Endothelial cell of umbilical vein (primary cell): ENCODE measurements around the gene ZBTB33. TPM values are rescaled to one million over a fixed set of nuclear protein-coding genes. Genes with fewer than 3 reads are reported as not detected.

Source experiments
- BruUV-seq: library from RNA; stranded (reverse); fragments of 400-500 nt; replicated peaks from 2 replicates; lab custom pipeline; 2021; lab: Mats Ljungman, UMichigan
- CTCF ChIA-PET: fragments of 300-600, 350-600 bp; sonication (Branson Sonifier 250); formaldehyde crosslinking; loops from one replicate; lab custom pipeline; 2021; ENCODE audit warnings: antibody characterized with exemption, inconsistent platforms; lab: Charles Lee
- POLR2A ChIA-PET: fragments of 300-600, 350-600 bp; sonication (Branson Sonifier 250); formaldehyde crosslinking; loops from one replicate; lab custom pipeline; 2021; ENCODE audit warnings: antibody characterized with exemption, inconsistent platforms; lab: Charles Lee
- DNase-seq: peaks from one replicate; pipeline ENCODE4 v3.0.0-alpha.2; 2011; ENCODE audit warnings: low read depth, low spot score
- FAIRE-seq: peaks from 2 replicates; lab custom pipeline; 2011; peaks lifted over from hg19 to GRCh38; lab: Jason Lieb, UNC
- H2AFZ ChIP-seq: 2 replicates; pipeline ENCODE4 v1.6.0; 2012; ENCODE audit warnings: low read depth, low read length, control low read depth, inconsistent platforms
- H3K27ac ChIP-seq: 2 replicates; pipeline ENCODE4 v1.5.1; 2011; ENCODE audit warnings: low read depth, mild to moderate bottlenecking, control low read depth, low read length, moderate library complexity; ENCODE audit not compliant: insufficient read depth
- H3K27me3 ChIP-seq, 2 experiments: 2 replicates each; pipeline versions ENCODE4 v1.6.0 to v1.6.1; 2011; ENCODE audit warnings: low read length in 2 of 2, mixed read lengths in 1 of 2; ENCODE audit not compliant: control insufficient read depth in 2 of 2, insufficient read depth in 2 of 2
- H3K36me3 ChIP-seq, 2 experiments: 2 replicates in 1 of 2; 3 replicates in 1 of 2; pipeline ENCODE4 v1.5.1; 2011; ENCODE audit warnings: low read length in 2 of 2, mild to moderate bottlenecking in 1 of 2, moderate library complexity in 1 of 2; ENCODE audit not compliant: control insufficient read depth in 2 of 2, insufficient read depth in 2 of 2; ENCODE audit errors: extremely low read depth in 1 of 2
- H3K4me1 ChIP-seq: 3 replicates; pipeline ENCODE4 v1.5.1; 2011; ENCODE audit warnings: mild to moderate bottlenecking, low read length; ENCODE audit not compliant: control insufficient read depth, insufficient read depth; ENCODE audit errors: extremely low read depth
- H3K4me2 ChIP-seq: 2 replicates; pipeline ENCODE4 v1.6.1; 2011; ENCODE audit warnings: low read length, control low read depth, mixed read lengths; ENCODE audit not compliant: insufficient read depth
- H3K4me3 ChIP-seq, 3 experiments: fragments of 200-600 bp in 1 of 3; sonication (generic), shearing (Covaris generic) in 1 of 3; replicated peaks in 1 of 3; 2 replicates each; pipeline ENCODE4 v1.5.1; 2011 to 2016; ENCODE audit warnings: control low read depth in 3 of 3, low read length in 3 of 3, mild to moderate bottlenecking in 2 of 3, inconsistent platforms in 1 of 3, low read depth in 1 of 3, moderate library complexity in 1 of 3; ENCODE audit not compliant: insufficient read depth in 1 of 3
- H3K79me2 ChIP-seq: 2 replicates; pipeline ENCODE4 v1.6.0; 2012; ENCODE audit warnings: low read length, inconsistent platforms; ENCODE audit not compliant: control insufficient read depth, insufficient read depth
- H3K9ac ChIP-seq: replicated peaks from 2 replicates; pipeline ENCODE3; 2011; ENCODE audit warnings: low read length, control low read depth; ENCODE audit not compliant: insufficient read depth; ENCODE audit errors: extremely low read depth
- H3K9me1 ChIP-seq: replicated peaks from 3 replicates; pipeline ENCODE4 v1.6.0; 2011; ENCODE audit warnings: mild to moderate bottlenecking, low read length; ENCODE audit not compliant: control insufficient read depth, insufficient read depth; ENCODE audit errors: extremely low read depth
- H3K9me3 ChIP-seq: replicated peaks from 2 replicates; pipeline ENCODE4 v1.5.1; 2012; ENCODE audit warnings: low read length, inconsistent platforms; ENCODE audit not compliant: control insufficient read depth, insufficient read depth
- H4K20me1 ChIP-seq: replicated peaks from 2 replicates; pipeline ENCODE3; 2011; ENCODE audit warnings: mild to moderate bottlenecking, low read length; ENCODE audit not compliant: control insufficient read depth, insufficient read depth; ENCODE audit errors: extremely low read depth
- EZH2 ChIP-seq: IDR thresholded peaks from 2 replicates; pipeline ENCODE4 v1.6.1; 2012; ENCODE audit warnings: borderline replicate concordance, low read depth, mild to moderate bottlenecking, moderate library complexity, low read length, inconsistent platforms; ENCODE audit not compliant: severe bottlenecking
- FOS ChIP-seq: IDR thresholded peaks from 2 replicates; pipeline ENCODE4 v1.6.1; 2011; ENCODE audit warnings: mild to moderate bottlenecking, low read length, moderate library complexity, borderline replicate concordance; ENCODE audit not compliant: insufficient read depth
- GATA2 ChIP-seq: IDR thresholded peaks from 2 replicates; pipeline ENCODE4 v1.7.0; 2011; ENCODE audit warnings: low read depth, mild to moderate bottlenecking, moderate library complexity, mixed read lengths, low read length; ENCODE audit not compliant: insufficient read length, insufficient read depth
- JUN ChIP-seq: IDR thresholded peaks from 2 replicates; pipeline ENCODE4 v1.6.1; 2011; ENCODE audit warnings: borderline replicate concordance, low read depth; ENCODE audit not compliant: insufficient read length, insufficient read depth
- MYC ChIP-seq: IDR thresholded peaks from one replicate; pipeline ENCODE4 v1.6.1; 2011; ENCODE audit warnings: mild to moderate bottlenecking, low read depth, low read length
- POLR2A ChIP-seq: IDR thresholded peaks from 2 replicates; pipeline ENCODE4 v1.6.1; 2012; ENCODE audit warnings: low read depth, mild to moderate bottlenecking, control low read depth, low read length
- POLR2AphosphoS5 ChIP-seq: IDR thresholded peaks from 2 replicates; pipeline ENCODE4 v1.6.1; 2012; ENCODE audit warnings: low read depth, mild to moderate bottlenecking, control low read depth, low read length, moderate library complexity; ENCODE audit not compliant: insufficient read depth
- dilution Hi-C: fragments of 300-500 bp; cut with MboI; formaldehyde crosslinking; loops from one replicate; pipeline ENCODE4 v1.15.0; 2019; ENCODE audit warnings: low sequenced_read_pairs; ENCODE audit not compliant: extremely low pct_ligation_motif_present
- intact Hi-C: fragments of 100-400 bp; cut with micrococcal nuclease; formaldehyde crosslinking; loops from one replicate; pipeline ENCODE4 v1.10.0; 2022
- polyA plus RNA-seq, 4 experiments: library from polyadenylated mRNA; depleted of rRNA in 3 of 4; stranded (reverse) in 3 of 4; unstranded in 1 of 4; fragments of >200 nt; gene quantifications; 2 replicates each; pipeline versions ENCODE4 v1.2.1 to v1.2.3, GENCODE V29; 2011 to 2012; ENCODE audit warnings: missing spikeins in 1 of 4
- total RNA-seq: library from RNA; stranded (reverse); gene quantifications from 2 replicates; pipeline ENCODE4 v1.2.3, GENCODE V29; 2021
- TF ChIP-seq, protein P1 (sequence below), 2 donors: IDR thresholded peaks; 1 replicate in 1 of 2; 2 replicates in 1 of 2; pipeline ENCODE4 v1.5.1; 2011; ENCODE audit warnings: low read length in 2 of 2, mild to moderate bottlenecking in 2 of 2, moderate library complexity in 2 of 2, control low read depth in 1 of 2, inconsistent platforms in 1 of 2, low read depth in 1 of 2; ENCODE audit not compliant: insufficient read depth in 1 of 2; ENCODE audit errors: extremely low read depth in 1 of 2
- TF ChIP-seq, protein P2 (sequence below): IDR thresholded peaks from 2 replicates; pipeline ENCODE4 v1.6.1; 2011; ENCODE audit not compliant: insufficient read depth, insufficient read length

The ZBTB33 gene
- total and polyA plus RNA-seq, 2 donors (not counting 3 experiments of a cell fraction or from before 2014, with no cell fraction given): 3.7 to 16.3 TPM

DNA sequence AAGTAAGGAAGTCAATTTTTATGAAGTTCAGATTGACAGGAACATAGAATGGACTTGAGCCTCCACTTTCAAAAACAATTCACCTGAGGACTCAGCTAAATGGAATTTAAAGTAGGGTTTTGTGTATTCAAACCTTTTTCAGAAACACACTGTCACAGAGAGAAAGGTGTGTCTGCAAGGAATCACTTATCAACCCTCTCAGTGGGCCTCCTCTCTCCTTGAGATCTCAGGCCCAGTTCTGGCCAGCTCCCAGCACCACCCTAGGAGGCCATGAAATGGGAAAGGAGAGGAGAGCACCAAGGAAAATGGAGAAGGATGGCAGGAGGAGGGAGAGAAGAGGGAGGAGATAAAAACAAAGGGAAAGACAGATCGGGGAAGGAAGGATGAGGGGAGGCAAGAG, 32.1 kb downstream of the ZBTB33 start:
- DNase-seq (no peak), FAIRE-seq (no peak)
- no peak overlapping the region for H3K4me3 ChIP-seq
- no peaks in the 10 kb centered on the region for H3K36me3 ChIP-seq
- no peaks in the 10 kb centered on the region for H3K79me2 ChIP-seq
- H3K9me3 ChIP-seq: no peaks in the 10 kb centered on the region
- H2AFZ ChIP-seq: no peak overlapping the region
- TF ChIP-seq JUN (no peak), POLR2A (no peak), EZH2 (no peak), GATA2 (no peak), POLR2AphosphoS5 (no peak), MYC (no peak), FOS (no peak)
- TF ChIP-seq, protein P1, sequence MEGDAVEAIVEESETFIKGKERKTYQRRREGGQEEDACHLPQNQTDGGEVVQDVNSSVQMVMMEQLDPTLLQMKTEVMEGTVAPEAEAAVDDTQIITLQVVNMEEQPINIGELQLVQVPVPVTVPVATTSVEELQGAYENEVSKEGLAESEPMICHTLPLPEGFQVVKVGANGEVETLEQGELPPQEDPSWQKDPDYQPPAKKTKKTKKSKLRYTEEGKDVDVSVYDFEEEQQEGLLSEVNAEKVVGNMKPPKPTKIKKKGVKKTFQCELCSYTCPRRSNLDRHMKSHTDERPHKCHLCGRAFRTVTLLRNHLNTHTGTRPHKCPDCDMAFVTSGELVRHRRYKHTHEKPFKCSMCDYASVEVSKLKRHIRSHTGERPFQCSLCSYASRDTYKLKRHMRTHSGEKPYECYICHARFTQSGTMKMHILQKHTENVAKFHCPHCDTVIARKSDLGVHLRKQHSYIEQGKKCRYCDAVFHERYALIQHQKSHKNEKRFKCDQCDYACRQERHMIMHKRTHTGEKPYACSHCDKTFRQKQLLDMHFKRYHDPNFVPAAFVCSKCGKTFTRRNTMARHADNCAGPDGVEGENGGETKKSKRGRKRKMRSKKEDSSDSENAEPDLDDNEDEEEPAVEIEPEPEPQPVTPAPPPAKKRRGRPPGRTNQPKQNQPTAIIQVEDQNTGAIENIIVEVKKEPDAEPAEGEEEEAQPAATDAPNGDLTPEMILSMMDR (IDR thresholded peaks at IDR 0.05; ENCODE audit: extremely low read depth in 1 of 2, insufficient read depth in 1 of 2, low read depth in 1 of 2, low read length in 2 of 2): no peak
- TF ChIP-seq, protein P2, sequence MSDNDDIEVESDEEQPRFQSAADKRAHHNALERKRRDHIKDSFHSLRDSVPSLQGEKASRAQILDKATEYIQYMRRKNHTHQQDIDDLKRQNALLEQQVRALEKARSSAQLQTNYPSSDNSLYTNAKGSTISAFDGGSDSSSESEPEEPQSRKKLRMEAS: no peak
- no peaks in the 10 kb centered on the region for H3K4me1 ChIP-seq
- H3K9ac ChIP-seq: no peak overlapping the region
- BruUV-seq: no TSS peak
- dilution Hi-C loops (no loop called here), intact Hi-C loops (no loop called here)
- no peaks in the 10 kb centered on the region for H4K20me1 ChIP-seq
- POLR2A ChIA-PET: no interaction called here
- H3K27ac ChIP-seq: no peak overlapping the region
- H3K4me2 ChIP-seq: no peak overlapping the region
- CTCF ChIA-PET: no interaction called here
- peaks cover 0 to 2% of the 10 kb centered on the region in 2 experiments for H3K27me3 ChIP-seq
- H3K9me1 ChIP-seq: no peaks in the 10 kb centered on the region
